Ishikawa (cell line): Measurements from ENCODE around the gene ZNF609.

Source experiments
- CEBPB ChIP-seq: IDR thresholded peaks from 2 replicates; pipeline ENCODE4 v1.6.1; 2012
- TF ChIP-seq, protein P1 (sequence below): IDR thresholded peaks from 2 replicates; pipeline ENCODE4 v1.6.1; 2012

DNA sequence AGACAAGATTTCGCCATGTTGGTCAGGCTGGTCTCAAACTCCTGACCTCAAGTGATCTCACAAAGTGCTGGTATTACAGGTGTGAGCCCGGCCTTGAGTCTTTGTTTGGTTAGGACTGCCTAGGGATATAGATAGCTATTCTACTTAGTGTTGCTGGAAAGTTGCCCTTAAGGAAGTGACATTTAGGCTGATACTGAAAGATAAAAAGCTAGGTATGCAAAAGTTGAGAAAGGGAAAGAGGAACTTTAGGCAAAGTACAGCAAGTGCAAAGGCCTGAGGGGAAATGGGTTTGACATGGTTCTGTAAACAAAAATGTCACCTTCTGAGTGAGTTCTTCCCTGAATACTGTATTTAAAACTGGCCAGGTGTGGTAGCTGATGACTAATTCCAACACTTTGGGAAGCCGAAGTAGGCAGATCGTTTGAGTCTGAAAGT lies 111.5 kb downstream of the ZNF609 start:
- TF ChIP-seq CEBPB: no peak
- TF ChIP-seq, protein P1, sequence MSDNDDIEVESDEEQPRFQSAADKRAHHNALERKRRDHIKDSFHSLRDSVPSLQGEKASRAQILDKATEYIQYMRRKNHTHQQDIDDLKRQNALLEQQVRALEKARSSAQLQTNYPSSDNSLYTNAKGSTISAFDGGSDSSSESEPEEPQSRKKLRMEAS: no peak
